HG03039 (cell line): ENCODE results near the gene NLRP6.

ENCODE experiments used
- ATAC-seq: cut with Tn5 transposase; IDR thresholded peaks from one replicate; pipeline ENCODE4 v1.9.1; 2021; ENCODE audit warnings: mild to moderate bottlenecking, moderate library complexity; ENCODE audit not compliant: unreplicated experiment

The NLRP6 gene

GRCh38 chr11:255816-256215 is 22.4 kb upstream of the NLRP6 start:
- no peak for ATAC-seq

GRCh38 chr11:256952-257737 is 21.1 kb upstream of the NLRP6 start:
- ATAC-seq: no peak

- ATAC-seq: no peak
These were observed 20.3 kb upstream of the NLRP6 start for GRCh38 chr11:257766-258493.

- ATAC-seq: no peak
These were observed 18.8 kb upstream of the NLRP6 start for GRCh38 chr11:259413-259812.

GRCh38 chr11:261624-262023 is 16.6 kb upstream of the NLRP6 start:
- ATAC-seq: no peak

- ATAC-seq: no peak
These were observed 11.3 kb upstream of the NLRP6 start for GRCh38 chr11:266676-267439.

- no peak for ATAC-seq
These were observed 10.7 kb upstream of the NLRP6 start for GRCh38 chr11:267491-267994.

GRCh38 chr11:268716-269145 is 9.5 kb upstream of the NLRP6 start:
- peak; percentile 42 for ATAC-seq

- ATAC-seq: peak; percentile 54
These were observed 8.9 kb upstream of the NLRP6 start for GRCh38 chr11:269146-269890.

GRCh38 chr11:270451-271318 is 7.5 kb upstream of the NLRP6 start:
- no peak for ATAC-seq

- no peak for ATAC-seq
These were observed 6.9 kb upstream of the NLRP6 start for GRCh38 chr11:271319-271715.

GRCh38 chr11:272195-272930 is 5.8 kb upstream of the NLRP6 start:
- ATAC-seq: no peak

GRCh38 chr11:272931-273198 is 5.3 kb upstream of the NLRP6 start:
- ATAC-seq: no peak

- ATAC-seq: no peak
These were observed 2.0 kb upstream of the NLRP6 start for GRCh38 chr11:276219-276618.

- no peak for ATAC-seq
These were observed 1.1 kb downstream of the NLRP6 start for GRCh38 chr11:279040-279965.

GRCh38 chr11:279966-280705 is 1.9 kb downstream of the NLRP6 start:
- ATAC-seq: no peak

GRCh38 chr11:280706-281485 is 2.7 kb downstream of the NLRP6 start:
- no peak for ATAC-seq
